IMR-90 (cell line): Measurements from ENCODE around the gene AGAP1. TPM values are rescaled to one million over a fixed set of nuclear protein-coding genes. Genes with fewer than 3 reads are reported as not detected.

Experiments
- ATAC-seq: fragments of 200-7000 bp; cut with Tn5 transposase; 2 replicates; pipeline ENCODE4 v1.9.1; 2020; ENCODE audit warnings: low read depth, mild to moderate bottlenecking, moderate library complexity
- BruUV-seq: library from RNA; stranded (reverse); fragments of 400-500 nt; replicated peaks from 2 replicates; lab custom pipeline; 2021; lab: Mats Ljungman, UMichigan
- CTCF ChIA-PET: fragments of 300-600 bp; formaldehyde crosslinking; extraction: SDS; loops from one replicate; lab custom pipeline; 2021; ENCODE audit warnings: antibody characterized with exemption; lab: Yijun Ruan, JAX
- POLR2A ChIA-PET: fragments of 300-600 bp; sonication (Branson Sonifier 250); formaldehyde crosslinking; loops from one replicate; lab custom pipeline; 2022; ENCODE audit warnings: antibody characterized with exemption; ENCODE audit not compliant: unreplicated experiment; lab: Charles Lee
- DNase-seq: peaks from one replicate; pipeline ENCODE4 v3.0.0; 2013
- H2AFZ ChIP-seq: replicated peaks from 2 replicates; pipeline ENCODE3; 2013; ENCODE audit warnings: low read length, mild to moderate bottlenecking; ENCODE audit not compliant: poor library complexity
- H2AK5ac ChIP-seq: 2 replicates; pipeline ENCODE4 v1.6.1; 2013; ENCODE audit warnings: low read depth, low read length, inconsistent platforms
- H2AK9ac ChIP-seq: replicated peaks from 2 replicates; pipeline ENCODE3; 2013; ENCODE audit warnings: mild to moderate bottlenecking, low read depth, low read length, moderate library complexity; ENCODE audit not compliant: poor library complexity
- H2BK120ac ChIP-seq: 2 replicates; pipeline ENCODE4 v1.6.1; 2013; ENCODE audit warnings: low read depth, low read length, inconsistent platforms
- H2BK15ac ChIP-seq: 3 replicates; pipeline ENCODE4 v1.6.1; 2013; ENCODE audit warnings: low read depth, low read length, inconsistent platforms
- H2BK20ac ChIP-seq: 2 replicates; pipeline ENCODE4 v1.6.1; 2013; ENCODE audit warnings: low read depth, mild to moderate bottlenecking, inconsistent platforms, low read length, moderate library complexity
- H2BK5ac ChIP-seq: 2 replicates; pipeline ENCODE4 v1.6.1; 2013; ENCODE audit warnings: mild to moderate bottlenecking, low read depth, low read length, inconsistent platforms; ENCODE audit not compliant: poor library complexity, severe bottlenecking
- H3K14ac ChIP-seq: replicated peaks from 2 replicates; pipeline ENCODE4 v1.6.1; 2013; ENCODE audit warnings: low read depth, low read length, inconsistent platforms
- H3K18ac ChIP-seq: 2 replicates; pipeline ENCODE4 v1.6.1; 2013; ENCODE audit warnings: low read depth, low read length, control low read depth
- H3K23ac ChIP-seq: 2 replicates; pipeline ENCODE4 v1.6.1; 2013; ENCODE audit warnings: low read depth, low read length, inconsistent platforms
- H3K27ac ChIP-seq: 2 replicates; pipeline ENCODE4 v1.5.1; 2013; ENCODE audit warnings: mild to moderate bottlenecking, control low read depth, low read length; ENCODE audit not compliant: insufficient read depth
- H3K27me3 ChIP-seq: 2 replicates; pipeline ENCODE4 v1.6.1; 2013; ENCODE audit warnings: low read length; ENCODE audit not compliant: control insufficient read depth, insufficient read depth
- H3K36me3 ChIP-seq: 2 replicates; pipeline ENCODE4 v1.6.1; 2013; ENCODE audit warnings: low read length, mixed read lengths; ENCODE audit not compliant: control insufficient read depth, insufficient read depth
- H3K4ac ChIP-seq: 2 replicates; pipeline ENCODE4 v1.6.1; 2013; ENCODE audit warnings: low read depth, low read length, inconsistent platforms
- H3K4me1 ChIP-seq: 2 replicates; pipeline ENCODE4 v1.6.1; 2013; ENCODE audit warnings: low read length, mixed read lengths; ENCODE audit not compliant: control insufficient read depth, insufficient read depth
- H3K4me2 ChIP-seq: 2 replicates; pipeline ENCODE4 v1.6.1; 2013; ENCODE audit warnings: low read depth, mild to moderate bottlenecking, control low read depth, low read length, moderate library complexity
- H3K4me3 ChIP-seq: 2 replicates; pipeline ENCODE4 v1.5.1; 2013; ENCODE audit warnings: low read depth, mild to moderate bottlenecking, control low read depth, low read length, moderate library complexity; ENCODE audit not compliant: insufficient read depth
- H3K56ac ChIP-seq: 2 replicates; pipeline ENCODE4 v1.6.1; 2013; ENCODE audit warnings: low read length, inconsistent platforms; ENCODE audit not compliant: insufficient read depth; ENCODE audit errors: extremely low read depth
- H3K79me1 ChIP-seq, 2 experiments: 2 replicates each; pipeline ENCODE4 v1.6.1; 2013; ENCODE audit warnings: low read length in 2 of 2, inconsistent platforms in 1 of 2, low read depth in 1 of 2
- H3K9ac ChIP-seq: 2 replicates; pipeline ENCODE4 v1.6.1; 2013; ENCODE audit warnings: low read depth, low read length, control low read depth
- H3K9me1 ChIP-seq: 2 replicates; pipeline ENCODE4 v1.6.1; 2013; ENCODE audit warnings: low read length, inconsistent platforms; ENCODE audit not compliant: insufficient read depth
- H3K9me3 ChIP-seq: 2 replicates; pipeline ENCODE4 v1.6.1; 2013; ENCODE audit warnings: low read length; ENCODE audit not compliant: control insufficient read depth, insufficient read depth
- H4K20me1 ChIP-seq: 2 replicates; pipeline ENCODE4 v1.6.1; 2013; ENCODE audit warnings: low read length, inconsistent platforms; ENCODE audit not compliant: insufficient read depth
- H4K5ac ChIP-seq: 2 replicates; pipeline ENCODE4 v1.6.1; 2013; ENCODE audit warnings: mild to moderate bottlenecking, low read depth, low read length, control low read depth
- H4K8ac ChIP-seq, 2 experiments: 2 replicates each; pipeline ENCODE4 v1.6.1; 2013; ENCODE audit warnings: low read depth in 2 of 2, low read length in 2 of 2, control low read depth in 1 of 2, inconsistent platforms in 1 of 2
- H4K91ac ChIP-seq: 2 replicates; pipeline ENCODE4 v1.6.1; 2013; ENCODE audit warnings: low read depth, low read length, inconsistent platforms; ENCODE audit not compliant: insufficient read depth
- CEBPB ChIP-seq: IDR thresholded peaks from 2 replicates; pipeline ENCODE4 v1.6.1; 2012; ENCODE audit warnings: low read depth, low read length, improper control_type of control experiment
- CHD1 ChIP-seq: IDR thresholded peaks from 2 replicates; pipeline ENCODE4 v1.6.1; 2012; ENCODE audit warnings: low read depth, low read length, improper control_type of control experiment
- CTCF ChIP-seq: conservative IDR thresholded peaks from 2 replicates; pipeline ENCODE4 v1.5.1; 2012; ENCODE audit warnings: mild to moderate bottlenecking, low read depth, low read length, improper control_type of control experiment
- ELK1 ChIP-seq: fragments of 150-350 bp; IDR thresholded peaks from 2 replicates; pipeline ENCODE4 v1.6.1; 2016; ENCODE audit warnings: low read depth, mild to moderate bottlenecking, low read length, moderate library complexity, borderline replicate concordance
- FOS ChIP-seq: fragments of 150-350 bp; IDR thresholded peaks from 2 replicates; pipeline ENCODE4 v1.6.1; 2016; ENCODE audit warnings: low read depth, low read length
- MAFK ChIP-seq: IDR thresholded peaks from 2 replicates; pipeline ENCODE4 v1.6.1; 2012; ENCODE audit warnings: low read depth, low read length, improper control_type of control experiment
- MXI1 ChIP-seq: IDR thresholded peaks from 2 replicates; pipeline ENCODE4 v1.6.1; 2012; ENCODE audit warnings: low read depth, mild to moderate bottlenecking, low read length, moderate library complexity, borderline replicate concordance
- USF2 ChIP-seq: fragments of 150-350 bp; IDR thresholded peaks from 2 replicates; pipeline ENCODE4 v1.6.1; 2017; ENCODE audit warnings: mild to moderate bottlenecking, antibody characterized with exemption, low read length, low read depth
- WGBS, 2 experiments: methylation state at CpG; one replicate each; pipeline versions ENCODE4 v1.1.5 to v1.1.7; 2013; ENCODE audit warnings: missing lambda C conversion rate in 2 of 2; ENCODE audit not compliant: insufficient read length in 1 of 2; ENCODE audit errors: extremely low coverage in 2 of 2; 5-methylcytosine and 5-hydroxymethylcytosine counted together
- dilution Hi-C: fragments of 300-500 bp; cut with HindIII; formaldehyde crosslinking; loops from one replicate; pipeline ENCODE4 v1.14.3; 2018; ENCODE audit warnings: low sequenced_read_pairs; ENCODE audit not compliant: unreplicated experiment
- in situ Hi-C: fragments of 300-500 bp; cut with MboI; formaldehyde crosslinking; loops from 3 replicates; pipeline ENCODE4 v1.14.3; 2019; ENCODE audit warnings: low sequenced_read_pairs, inconsistent platforms, mixed read lengths
- intact Hi-C: fragments of 100-400 bp; cut with micrococcal nuclease; formaldehyde crosslinking; loops from 2 replicates; pipeline ENCODE4 v1.10.0; 2022
- polyA plus RNA-seq, 3 experiments: library from polyadenylated mRNA; depleted of rRNA; stranded (reverse); fragments of >200 nt; gene quantifications; 2 replicates each; pipeline ENCODE4 v1.2.3, GENCODE V29; 2012; ENCODE audit warnings: low replicate concordance in 1 of 3
- total RNA-seq: library from RNA; depleted of rRNA; stranded (reverse); fragments of >200 nt; gene quantifications from 2 replicates; pipeline ENCODE4 v1.2.3, GENCODE V29; 2012

AGAP1 gene
- total and polyA plus RNA-seq, 2 of the 4 experiments (the other 2 are of a cell fraction) = 15.1 to 16.4 TPM

GRCh38 chr2:235966396-235966795, 472.6 kb downstream of the AGAP1 start:
- intact Hi-C loops (no loop called here), in situ Hi-C loops (no loop called here), dilution Hi-C loops (no loop called here)
- Histone ChIP-seq H2AK5ac (no peak overlapping the region), H2AK9ac (no peak overlapping the region), H4K20me1 (no peaks in the 10 kb centered on the region), H3K14ac (no peak overlapping the region), H4K8ac (no peak overlapping the region), H3K4me2 (no peak overlapping the region), H3K79me1 (no peaks in the 10 kb centered on the region), H3K18ac (no peak overlapping the region), H3K9me3 (no peaks in the 10 kb centered on the region), H4K5ac (no peak overlapping the region), H3K27me3 (no peaks in the 10 kb centered on the region), H2BK5ac (no peak overlapping the region), H2BK20ac (no peak overlapping the region), H3K36me3 (peaks cover 11% of the 10 kb centered on the region), H3K4me3 (no peak overlapping the region), H3K23ac (no peak overlapping the region), H4K91ac (no peak overlapping the region), H3K4ac (no peak overlapping the region), H2AFZ (no peak overlapping the region), H3K27ac (no peak overlapping the region), H3K9ac (no peak overlapping the region), H3K4me1 (no peaks in the 10 kb centered on the region), H3K9me1 (peaks cover 3% of the 10 kb centered on the region; the same call in 1 of the 2 replicates), H3K56ac (no peak overlapping the region), H2BK120ac (no peak overlapping the region), H2BK15ac (no peak overlapping the region)
- 85% methylated on average over 3 of the region's 6 CpGs; no CpG with 5 or more reads in 1 of the 2 experiments for WGBS, 2 experiments
- CTCF ChIA-PET = no interaction called here
- BruUV-seq = no TSS peak
- no peak for ATAC-seq
- no peak for DNase-seq
- TF ChIP-seq ELK1 (no peak), MAFK (no peak), CHD1 (no peak), USF2 (no peak), CEBPB (no peak), CTCF (no peak), FOS (no peak), MXI1 (no peak)
- POLR2A ChIA-PET = no interaction called here
